Activated CD8-positive, alpha-beta memory T cell treated with anti-CD3 and anti-CD28 coated beads, Interleukin-2, amount 50 U/mL, for 24 hours (primary cell): Measurements from ENCODE around the gene KRTAP10-6.
"Not testable (repeated sequence)": the region's sequence is repeated elsewhere in the genome, so short reads cannot be mapped to it uniquely, and the experiment has no call there.

ENCODE experiments used
- DNase-seq: peaks from one replicate; pipeline ENCODE4 v3.0.0-alpha.2; 2020; ENCODE audit errors: extremely low read depth

The KRTAP10-6 gene

GRCh38 chr21:44592446-44593311 is at the start of gene KRTAP10-6:
Gene KRTAP10-6, minus strand, starts transcription at chr21:44592505. Its CDS starts 21 bp downstream, at chr21:44592484.
- DNase-seq = no peak

GRCh38 chr21:44640761-44641160 is 48.5 kb upstream of the KRTAP10-6 start:
- DNase-seq = no peak

- DNase-seq = no peak
Measured at GRCh38 chr21:44639331-44639655, 47.0 kb upstream of the KRTAP10-6 start.

GRCh38 chr21:44638506-44639330 is 46.4 kb upstream of the KRTAP10-6 start:
- not testable (repeated sequence) for DNase-seq

- DNase-seq = not testable (repeated sequence)
Measured at GRCh38 chr21:44637851-44638348, 45.6 kb upstream of the KRTAP10-6 start.

- DNase-seq = no peak
Measured at GRCh38 chr21:44637018-44637850, 44.9 kb upstream of the KRTAP10-6 start, which contains the start of gene KRTAP10-10. Gene KRTAP10-10, plus strand, starts transcription at chr21:44637356. Its CDS starts 62 bp downstream, at chr21:44637418.

- no peak for DNase-seq
Measured at GRCh38 chr21:44636209-44637017, 44.1 kb upstream of the KRTAP10-6 start.

GRCh38 chr21:44632067-44632466 is 39.8 kb upstream of the KRTAP10-6 start:
- no peak for DNase-seq

- no peak for DNase-seq
Measured at GRCh38 chr21:44630440-44630839, 38.1 kb upstream of the KRTAP10-6 start.

- DNase-seq = no peak
Measured at GRCh38 chr21:44628707-44629391, 36.5 kb upstream of the KRTAP10-6 start.

GRCh38 chr21:44627831-44628233 is 35.5 kb upstream of the KRTAP10-6 start:
- not testable (repeated sequence) for DNase-seq

GRCh38 chr21:44627181-44627822 is 35.0 kb upstream of the KRTAP10-6 start:
- not testable (repeated sequence) for DNase-seq

- no peak for DNase-seq
Measured at GRCh38 chr21:44626673-44627143, 34.4 kb upstream of the KRTAP10-6 start, which contains the start of gene KRTAP10-9. Gene KRTAP10-9, plus strand, starts transcription at chr21:44627093. Its CDS starts 79 bp downstream, at chr21:44627172.

- DNase-seq = no peak
Measured at GRCh38 chr21:44626262-44626661, 34.0 kb upstream of the KRTAP10-6 start.

- no peak for DNase-seq
Measured at GRCh38 chr21:44625756-44626155, 33.5 kb upstream of the KRTAP10-6 start.

GRCh38 chr21:44623575-44623974 is 31.3 kb upstream of the KRTAP10-6 start:
- DNase-seq = no peak

GRCh38 chr21:44619886-44620285 is 27.6 kb upstream of the KRTAP10-6 start:
- no peak for DNase-seq

GRCh38 chr21:44618909-44619308 is 26.6 kb upstream of the KRTAP10-6 start:
- peak; percentile 30 for DNase-seq

- no peak for DNase-seq
Measured at GRCh38 chr21:44618504-44618903, 26.2 kb upstream of the KRTAP10-6 start.
